Measurements from ENCODE around the gene SIN3B.

The SIN3B gene

DNA sequence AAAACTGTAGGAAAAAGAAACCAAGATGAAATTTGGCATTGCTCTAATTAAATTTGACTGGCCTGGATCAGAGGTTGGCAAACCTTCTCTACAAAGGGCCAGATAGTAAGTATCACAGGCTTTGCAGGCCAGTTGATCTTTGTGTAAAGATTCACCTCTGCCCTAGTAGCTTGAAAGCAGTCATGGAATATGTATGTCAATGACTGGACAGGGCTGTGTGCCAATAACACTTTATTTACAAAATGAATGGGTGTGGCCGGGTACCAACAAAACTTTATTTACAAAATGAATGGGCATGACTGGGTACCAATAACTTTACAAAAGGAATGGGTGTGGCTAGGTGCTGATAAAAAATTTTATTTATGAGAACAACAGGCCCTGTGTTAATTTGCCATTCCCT is 20.0 kb downstream of the SIN3B start:
- no peak for DNase-seq (ENCODE audit: low spot score in 2 of 2)
- Mint-ChIP-seq H3K9me3 (no peaks in the 10 kb centered on the region), H3K36me3 (peaks cover 80% of the 10 kb centered on the region), H3K4me3 (no peak overlapping the region), H3K4me1 (no peaks in the 10 kb centered on the region), H3K27ac (no peak overlapping the region)
- no peak for ATAC-seq

DNA sequence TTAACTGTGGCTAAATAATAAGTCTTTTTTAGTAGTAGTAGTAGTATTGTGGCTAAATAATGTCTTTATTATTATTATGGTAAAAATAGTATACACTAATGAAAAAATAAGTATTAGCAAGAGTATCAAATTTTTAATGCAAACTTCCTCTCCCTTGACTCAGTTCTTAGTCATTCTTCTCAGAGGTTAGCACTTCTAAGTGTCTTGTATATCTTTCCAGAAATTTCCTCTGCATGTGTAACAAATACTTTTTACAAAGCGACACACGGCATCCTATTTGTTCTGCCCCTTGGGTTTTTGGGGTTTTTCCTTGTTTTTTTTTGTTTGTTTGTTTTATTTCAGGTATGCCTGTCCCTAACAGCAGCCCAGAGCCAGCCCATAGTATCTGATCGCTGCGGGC is 20.9 kb downstream of the SIN3B start:
- Mint-ChIP-seq H3K9me3 (no peaks in the 10 kb centered on the region), H3K27ac (no peak overlapping the region), H3K4me3 (no peak overlapping the region), H3K36me3 (peaks cover 84% of the 10 kb centered on the region), H3K4me1 (no peaks in the 10 kb centered on the region)
- no peak for ATAC-seq
- DNase-seq (ENCODE audit: low spot score in 2 of 2): no peak

DNA sequence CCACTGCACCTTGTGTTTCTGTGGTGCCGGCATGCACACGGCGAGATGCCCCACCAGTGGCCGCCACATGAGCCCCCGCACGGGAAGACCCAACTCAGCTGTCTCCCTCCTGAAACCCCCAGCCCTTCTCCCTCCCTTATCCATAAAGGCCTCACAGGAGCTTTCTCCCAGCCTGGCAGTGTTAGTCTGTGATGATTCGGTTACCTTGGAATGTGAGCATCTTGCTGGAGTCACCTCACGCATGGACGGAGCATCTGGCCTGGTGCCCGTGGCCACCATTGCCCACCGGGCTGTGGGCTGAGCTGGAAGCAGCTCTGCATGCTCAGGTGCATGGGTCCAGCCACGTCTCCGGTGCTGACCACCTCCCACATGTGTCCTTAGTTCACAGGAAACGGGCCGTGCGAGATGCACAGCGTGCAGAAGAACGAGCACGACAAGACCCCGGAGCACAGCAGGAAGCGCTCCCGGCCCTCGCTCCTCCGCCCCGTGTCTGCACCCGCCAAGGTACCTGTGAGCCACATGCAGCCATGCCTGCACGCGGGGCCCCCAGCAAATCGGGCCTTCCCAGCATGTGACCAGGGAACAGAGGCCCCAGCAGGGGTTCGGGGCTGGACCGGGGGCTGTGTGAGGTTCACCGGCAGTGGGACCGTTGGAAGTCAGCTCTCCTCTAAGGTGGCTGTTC is 22.0 kb downstream of the SIN3B start:
- no peaks in the 10 kb centered on the region for H3K9me3 Mint-ChIP-seq
- peaks cover 78% of the 10 kb centered on the region for H3K36me3 Mint-ChIP-seq
- H3K4me3 Mint-ChIP-seq: no peak overlapping the region
- no peak for ATAC-seq
- no peak for DNase-seq (ENCODE audit: low spot score in 2 of 2)
- H3K27ac Mint-ChIP-seq: no peak overlapping the region
- no peaks in the 10 kb centered on the region for H3K4me1 Mint-ChIP-seq

DNA sequence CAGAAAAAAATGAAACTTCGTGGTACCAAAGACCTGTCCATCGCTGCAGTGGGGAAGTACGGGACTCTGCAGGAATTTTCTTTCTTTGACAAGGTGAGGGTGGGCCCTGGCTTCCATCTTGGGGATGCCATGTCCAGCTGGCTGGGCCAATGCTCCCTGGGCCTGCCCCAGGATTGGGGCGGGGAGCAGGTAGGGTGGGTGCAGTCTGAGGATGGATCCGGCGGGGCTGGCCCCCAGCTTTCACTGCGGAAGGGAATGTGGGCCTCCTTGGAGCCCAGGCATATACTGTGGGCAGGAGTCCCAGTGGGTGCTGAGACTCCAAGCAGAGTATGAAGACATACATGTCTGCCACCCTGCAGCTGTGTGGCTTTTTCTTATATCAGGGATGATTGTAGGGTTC is 23.9 kb downstream of the SIN3B start:
- Mint-ChIP-seq H3K27ac (no peak overlapping the region), H3K9me3 (no peaks in the 10 kb centered on the region), H3K36me3 (peaks cover 70% of the 10 kb centered on the region), H3K4me3 (no peak overlapping the region), H3K4me1 (no peaks in the 10 kb centered on the region)
- DNase-seq (ENCODE audit: low spot score in 2 of 2): no peak
- no peak for ATAC-seq

DNA sequence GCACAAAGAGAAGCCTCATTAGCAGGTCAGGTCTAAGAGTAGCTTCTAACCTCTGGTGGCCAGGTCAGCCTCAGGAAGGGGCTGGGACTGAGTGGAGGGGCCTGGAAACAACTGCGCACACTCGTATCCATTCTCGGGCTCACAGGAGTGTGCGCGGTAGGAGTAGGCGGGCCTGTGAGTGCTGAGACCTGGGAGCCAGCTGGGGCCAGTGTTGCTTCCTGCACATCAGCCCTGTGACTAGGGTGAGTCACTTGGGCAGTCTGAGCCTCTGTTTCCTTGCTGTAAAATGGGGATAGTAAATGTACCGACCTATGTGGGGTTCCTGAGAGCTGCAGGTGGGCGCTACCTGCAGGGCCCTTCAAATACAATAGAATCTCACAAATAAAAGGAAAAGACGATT is 26.9 kb downstream of the SIN3B start:
- no peak overlapping the region for H3K4me3 Mint-ChIP-seq
- no peak overlapping the region for H3K27ac Mint-ChIP-seq
- no peaks in the 10 kb centered on the region for H3K9me3 Mint-ChIP-seq
- ATAC-seq: no peak
- no peaks in the 10 kb centered on the region for H3K4me1 Mint-ChIP-seq
- DNase-seq (ENCODE audit: low spot score in 2 of 2): no peak
- peaks cover 41% of the 10 kb centered on the region for H3K36me3 Mint-ChIP-seq

DNA sequence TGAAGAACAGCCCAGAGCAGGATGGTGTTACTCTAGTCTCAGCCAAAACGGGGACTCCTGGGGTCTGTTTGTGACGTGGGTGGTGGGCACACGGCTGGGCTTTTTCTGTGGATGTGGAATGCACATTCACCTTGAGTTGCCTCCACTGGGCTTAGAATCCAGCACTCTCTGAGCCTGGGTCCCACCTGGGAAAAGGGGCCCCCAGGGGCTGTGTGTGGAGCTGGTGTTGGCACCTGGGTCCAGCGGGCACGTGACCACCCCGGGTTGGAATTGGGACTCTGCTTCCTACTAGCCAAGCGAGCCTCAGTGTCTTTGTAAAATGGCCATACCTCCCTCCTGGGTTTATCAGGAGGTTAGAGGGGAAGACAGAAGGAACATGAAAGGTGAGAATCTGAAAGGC is 30.4 kb downstream of the SIN3B start:
- no peaks in the 10 kb centered on the region for H3K9me3 Mint-ChIP-seq
- DNase-seq (ENCODE audit: low spot score in 2 of 2) (no peak), ATAC-seq (no peak)
- H3K36me3 Mint-ChIP-seq: peaks cover 37% of the 10 kb centered on the region
- H3K4me1 Mint-ChIP-seq: no peaks in the 10 kb centered on the region
- H3K4me3 Mint-ChIP-seq: no peak overlapping the region
- H3K27ac Mint-ChIP-seq: no peak overlapping the region

DNA sequence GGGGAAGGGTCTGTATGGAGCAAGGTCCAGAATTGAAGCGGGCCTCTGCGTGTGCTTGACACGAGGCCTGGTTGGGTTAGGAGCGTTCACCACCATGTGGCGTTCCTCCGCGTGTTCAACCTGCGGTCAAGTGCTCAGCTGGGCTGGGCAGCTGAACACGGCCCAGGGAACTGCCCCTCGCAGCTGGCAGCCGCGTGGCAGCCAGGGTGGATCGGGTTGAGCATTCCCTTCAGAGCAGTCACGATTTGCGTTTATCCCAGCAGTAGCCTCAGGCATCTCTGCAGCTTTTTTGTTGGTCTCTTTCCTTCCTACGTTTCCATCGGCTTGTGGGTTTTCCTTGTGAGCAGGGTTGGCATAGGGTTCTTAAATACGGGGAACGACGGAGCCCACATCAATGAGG is 30.9 kb downstream of the SIN3B start:
- DNase-seq (ENCODE audit: low spot score in 2 of 2) (no peak), ATAC-seq (no peak)
- no peak overlapping the region for H3K27ac Mint-ChIP-seq
- peaks cover 37% of the 10 kb centered on the region for H3K36me3 Mint-ChIP-seq
- no peak overlapping the region for H3K4me3 Mint-ChIP-seq
- H3K9me3 Mint-ChIP-seq: no peaks in the 10 kb centered on the region
- no peaks in the 10 kb centered on the region for H3K4me1 Mint-ChIP-seq

DNA sequence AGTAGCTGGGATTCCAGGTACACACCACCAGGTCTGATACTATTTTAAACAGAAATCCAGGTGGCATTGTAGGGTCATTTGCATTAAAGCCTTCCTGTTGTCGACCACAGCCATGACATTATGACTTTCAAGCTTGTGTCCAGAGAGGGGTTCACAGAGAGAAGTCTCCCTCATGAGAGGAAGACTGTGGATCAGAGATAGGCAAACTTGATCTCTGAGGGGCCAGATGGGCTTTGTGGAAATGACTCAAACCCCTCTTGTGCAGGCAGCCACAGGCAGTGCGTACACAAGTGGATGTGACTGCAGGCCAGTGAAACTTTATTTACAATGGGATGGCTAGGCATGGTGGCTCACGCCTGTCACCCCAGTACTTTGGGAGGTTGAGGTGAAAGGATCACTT is 31.8 kb downstream of the SIN3B start:
- no peaks in the 10 kb centered on the region for H3K9me3 Mint-ChIP-seq
- DNase-seq (ENCODE audit: low spot score in 2 of 2): no peak
- H3K36me3 Mint-ChIP-seq: peaks cover 40% of the 10 kb centered on the region
- no peak overlapping the region for H3K4me3 Mint-ChIP-seq
- ATAC-seq: no peak
- no peaks in the 10 kb centered on the region for H3K4me1 Mint-ChIP-seq
- no peak overlapping the region for H3K27ac Mint-ChIP-seq

DNA sequence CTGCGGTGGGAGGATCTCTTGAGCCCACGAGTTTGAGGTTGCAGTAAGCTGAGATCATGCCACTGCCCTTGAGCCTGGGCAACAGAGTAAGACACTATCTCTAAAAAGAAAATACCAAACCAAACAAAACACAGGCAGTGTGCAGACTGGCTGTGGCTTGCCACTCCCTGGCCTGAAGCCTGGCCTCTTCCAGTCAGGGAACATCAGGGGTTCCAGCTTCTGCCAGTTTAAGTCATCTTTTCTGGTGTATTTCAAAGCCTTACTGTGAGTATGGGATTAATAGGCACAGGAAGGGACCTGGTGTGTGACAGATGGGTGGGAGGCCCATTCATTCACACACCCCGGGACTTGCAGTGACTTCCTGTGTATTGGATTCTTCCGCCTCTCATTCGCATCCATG is 32.6 kb downstream of the SIN3B start:
- DNase-seq (ENCODE audit: low spot score in 2 of 2): no peak
- ATAC-seq: no peak
- Mint-ChIP-seq H3K27ac (no peak overlapping the region), H3K36me3 (peaks cover 49% of the 10 kb centered on the region), H3K9me3 (no peaks in the 10 kb centered on the region), H3K4me3 (no peak overlapping the region), H3K4me1 (no peaks in the 10 kb centered on the region)

DNA sequence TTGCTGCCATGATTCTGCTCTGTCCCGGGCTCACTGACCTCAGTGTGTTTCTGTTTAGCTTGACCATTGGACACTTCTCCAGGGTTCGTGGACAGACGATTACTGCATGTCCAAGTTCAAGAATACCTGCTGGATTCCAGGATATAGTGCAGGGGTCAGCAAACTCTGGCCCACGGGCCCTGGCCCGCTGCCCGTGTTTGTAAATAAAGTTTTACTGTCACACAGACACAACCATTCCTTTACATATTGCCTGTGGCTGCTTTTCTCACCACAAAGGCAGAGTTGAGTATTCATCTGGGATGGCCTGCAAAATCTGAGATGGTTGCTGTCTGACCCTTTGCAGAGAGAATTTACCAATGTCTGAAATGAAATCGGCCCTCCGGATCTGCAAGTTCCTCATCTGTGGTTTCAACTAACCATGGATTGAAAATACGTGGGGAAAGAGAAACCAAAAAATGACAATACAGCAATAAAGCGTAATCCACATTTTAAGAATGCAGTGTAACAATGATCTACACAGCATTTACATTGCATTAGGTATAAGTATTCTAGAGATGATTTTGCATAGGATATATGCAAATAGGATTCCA is 33.7 kb downstream of the SIN3B start:
- no peak overlapping the region for H3K27ac Mint-ChIP-seq
- DNase-seq (ENCODE audit: low spot score in 2 of 2): no peak
- H3K36me3 Mint-ChIP-seq: peaks cover 54% of the 10 kb centered on the region

DNA sequence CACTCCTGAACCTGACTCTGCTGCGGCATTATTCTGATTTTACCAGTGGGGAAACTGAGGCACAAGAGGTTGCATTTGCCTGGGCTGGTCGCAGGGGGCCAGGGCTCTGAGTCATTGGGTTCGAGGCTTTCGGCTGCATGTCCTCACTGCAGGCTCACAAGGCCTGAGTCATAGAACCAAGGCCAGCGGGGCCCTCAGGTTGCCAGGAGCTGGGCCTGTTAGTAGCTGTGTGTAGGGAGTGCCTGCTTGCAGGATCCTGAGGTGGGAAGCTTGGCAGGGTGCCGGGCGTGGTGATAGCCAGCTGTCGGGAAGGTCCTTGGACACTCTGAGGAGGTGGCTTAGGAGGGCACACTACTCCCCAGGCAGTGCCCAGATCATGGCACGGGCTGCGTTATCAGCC is 38.0 kb downstream of the SIN3B start:
- DNase-seq (ENCODE audit: low spot score in 2 of 2) (no peak), ATAC-seq (no peak)
- Mint-ChIP-seq H3K4me3 (no peak overlapping the region), H3K9me3 (no peaks in the 10 kb centered on the region), H3K27ac (no peak overlapping the region), H3K4me1 (peaks cover 5% of the 10 kb centered on the region), H3K36me3 (peaks cover 77% of the 10 kb centered on the region)

More for the DNA sequence above, 33.7 kb downstream of the SIN3B start:
- Mint-ChIP-seq H3K9me3 (no peaks in the 10 kb centered on the region), H3K4me3 (no peak overlapping the region), H3K4me1 (no peaks in the 10 kb centered on the region)
- ATAC-seq: no peak

DNA sequence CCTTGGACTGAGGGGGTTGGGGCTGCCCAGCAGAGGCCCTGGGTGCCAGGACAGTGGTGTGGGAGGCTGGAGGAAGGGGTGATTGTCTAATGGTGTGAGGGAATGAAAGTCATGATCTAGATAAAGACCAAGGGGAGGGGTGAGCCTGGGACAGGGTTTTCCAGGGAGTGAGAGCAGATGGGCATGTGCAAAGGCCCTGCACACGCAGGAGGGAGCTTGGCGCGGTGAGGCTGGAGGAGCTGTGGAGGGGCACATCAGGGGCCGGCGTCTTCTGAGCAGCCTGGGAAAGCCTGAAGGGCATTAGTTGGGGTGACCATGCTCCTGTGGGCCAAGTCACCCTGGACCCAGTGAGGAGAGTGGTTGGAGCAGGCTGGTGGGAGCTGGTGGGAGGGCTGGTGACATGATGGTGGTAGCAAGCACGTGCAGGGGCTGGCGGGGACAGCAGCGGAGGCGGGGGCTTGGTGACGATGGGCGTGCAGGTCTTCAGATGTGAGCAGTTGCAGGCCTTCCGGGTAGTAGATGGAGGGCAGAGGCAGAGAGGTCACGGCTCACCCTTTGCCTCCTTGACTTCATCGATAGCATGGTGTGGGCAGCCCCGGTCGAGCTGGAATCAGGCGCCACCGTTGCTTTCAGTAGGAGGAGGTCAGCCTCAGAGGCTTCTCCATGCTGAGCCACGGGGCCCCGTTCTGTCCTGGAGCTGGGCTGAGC is 39.4 kb downstream of the SIN3B start:
- H3K27ac Mint-ChIP-seq: peak overlapping the region; percentile 20
- peaks cover 76% of the 10 kb centered on the region for H3K36me3 Mint-ChIP-seq
- no peaks in the 10 kb centered on the region for H3K9me3 Mint-ChIP-seq
- H3K4me1 Mint-ChIP-seq: peaks cover 5% of the 10 kb centered on the region
- H3K4me3 Mint-ChIP-seq: no peak overlapping the region
- ATAC-seq: no peak
- no peak for DNase-seq (ENCODE audit: low spot score in 2 of 2)

DNA sequence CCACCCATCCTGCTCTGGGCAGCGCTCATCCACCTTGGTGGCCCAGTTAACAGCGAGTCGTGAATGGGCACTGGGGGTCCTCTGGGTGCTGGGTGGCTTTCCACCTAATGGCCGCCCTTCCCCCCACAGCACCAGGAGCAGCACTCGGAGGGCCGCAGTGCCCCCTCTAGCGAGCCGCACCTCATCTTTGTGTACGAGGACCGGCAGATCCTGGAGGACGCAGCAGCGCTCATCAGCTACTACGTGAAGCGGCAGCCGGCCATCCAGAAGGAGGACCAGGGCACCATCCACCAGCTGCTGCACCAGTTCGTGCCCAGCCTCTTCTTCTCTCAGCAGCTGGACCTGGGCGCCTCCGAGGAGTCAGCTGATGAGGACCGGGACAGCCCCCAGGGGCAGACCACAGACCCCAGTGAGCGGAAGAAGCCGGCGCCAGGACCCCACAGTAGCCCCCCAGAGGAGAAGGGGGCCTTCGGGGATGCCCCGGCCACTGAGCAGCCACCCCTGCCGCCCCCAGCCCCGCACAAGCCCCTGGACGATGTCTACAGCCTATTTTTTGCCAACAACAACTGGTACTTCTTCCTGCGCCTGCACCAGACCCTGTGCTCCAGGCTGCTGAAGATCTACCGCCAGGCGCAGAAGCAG is 40.3 kb downstream of the SIN3B start:
- H3K36me3 Mint-ChIP-seq: peaks cover 76% of the 10 kb centered on the region
- ATAC-seq (no peak), DNase-seq (ENCODE audit: low spot score in 2 of 2) (no peak)
- no peak overlapping the region for H3K27ac Mint-ChIP-seq
- H3K4me3 Mint-ChIP-seq: no peak overlapping the region
- peaks cover 4% of the 10 kb centered on the region for H3K9me3 Mint-ChIP-seq
- H3K4me1 Mint-ChIP-seq: peaks cover 14% of the 10 kb centered on the region

DNA sequence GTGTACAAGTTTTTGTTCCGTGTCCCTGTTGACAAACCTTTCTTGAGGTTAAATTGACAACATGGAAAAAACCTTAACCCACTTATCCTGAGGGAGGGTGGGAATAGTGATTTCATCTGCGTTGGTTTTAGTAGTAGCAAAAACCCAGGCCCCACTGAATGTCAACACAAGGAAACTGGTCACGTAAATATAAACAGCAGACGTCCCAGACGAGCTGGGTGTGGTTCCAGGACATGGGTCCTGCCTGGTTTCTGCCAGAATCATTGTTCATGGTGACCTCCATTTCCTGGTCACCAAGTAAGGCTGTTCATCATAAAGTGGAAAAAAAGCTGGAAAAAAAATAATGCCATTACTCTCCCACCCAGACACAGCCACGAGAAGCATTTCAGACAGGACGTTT is 42.7 kb downstream of the SIN3B start:
- ATAC-seq: no peak
- DNase-seq (ENCODE audit: low spot score in 2 of 2): no peak
- Mint-ChIP-seq H3K4me1 (peaks cover 30% of the 10 kb centered on the region), H3K27ac (no peak overlapping the region), H3K4me3 (no peak overlapping the region), H3K9me3 (peaks cover 8% of the 10 kb centered on the region), H3K36me3 (peaks cover 58% of the 10 kb centered on the region)

DNA sequence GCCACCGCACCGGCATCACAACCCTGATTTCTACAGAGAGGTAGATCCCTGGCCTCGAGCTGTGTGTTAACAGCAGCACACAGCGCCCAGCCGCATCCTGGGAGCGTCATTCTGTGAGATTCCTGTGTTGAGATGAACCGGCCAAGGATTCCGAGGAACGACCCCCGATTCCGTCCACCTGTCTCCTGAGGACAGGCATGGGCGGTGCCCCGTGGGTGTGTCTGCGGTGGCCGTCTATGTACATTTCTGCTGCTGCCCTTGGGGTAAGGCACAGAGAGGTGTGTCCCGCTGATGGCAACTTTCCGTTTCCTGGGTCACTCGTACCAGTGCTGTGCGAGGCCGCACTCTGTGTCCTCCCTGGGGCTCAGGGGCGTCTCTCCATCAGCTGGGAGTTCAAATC is 43.5 kb downstream of the SIN3B start:
- ATAC-seq (no peak), DNase-seq (ENCODE audit: low spot score in 2 of 2) (no peak)
- Mint-ChIP-seq H3K9me3 (peaks cover 8% of the 10 kb centered on the region), H3K36me3 (peaks cover 51% of the 10 kb centered on the region), H3K27ac (no peak overlapping the region), H3K4me3 (no peak overlapping the region), H3K4me1 (peaks cover 39% of the 10 kb centered on the region)

DNA sequence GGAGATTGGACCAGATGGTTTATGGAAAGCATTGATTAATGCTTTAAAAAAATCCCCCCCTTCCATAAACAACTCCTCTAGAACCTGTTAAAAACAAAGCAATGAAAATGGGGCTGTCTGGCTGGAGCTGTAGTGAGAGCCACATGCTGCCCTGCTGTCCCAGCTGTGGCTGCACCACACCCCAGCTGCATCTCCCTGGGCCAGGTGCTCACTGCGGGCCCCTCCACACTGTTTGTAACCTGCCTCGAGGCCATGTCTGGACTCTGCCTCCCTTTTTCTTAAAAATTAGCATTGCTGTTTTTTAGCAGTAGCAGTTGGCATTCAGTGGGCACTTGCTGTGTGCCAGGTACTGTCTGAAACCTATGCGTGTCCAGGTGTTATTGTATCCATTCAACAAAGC is 44.4 kb downstream of the SIN3B start:
- peaks cover 47% of the 10 kb centered on the region for H3K36me3 Mint-ChIP-seq
- H3K4me1 Mint-ChIP-seq: peaks cover 35% of the 10 kb centered on the region
- H3K9me3 Mint-ChIP-seq: peaks cover 8% of the 10 kb centered on the region
- DNase-seq (ENCODE audit: low spot score in 2 of 2): no peak
- no peak for ATAC-seq
- peak overlapping the region; percentile 94 for H3K27ac Mint-ChIP-seq
- H3K4me3 Mint-ChIP-seq: no peak overlapping the region
